GM21723 (cell line): Measurements from ENCODE around the gene OR2A12.
"Not testable (repeated sequence)": the region's sequence is repeated elsewhere in the genome, so short reads cannot be mapped to it uniquely, and the experiment has no call there.

Source experiments
- ATAC-seq: cut with Tn5 transposase; IDR thresholded peaks from one replicate; pipeline ENCODE4 v1.9.1; 2021; ENCODE audit warnings: mild to moderate bottlenecking, moderate library complexity; ENCODE audit not compliant: unreplicated experiment

The OR2A12 gene, protein sequence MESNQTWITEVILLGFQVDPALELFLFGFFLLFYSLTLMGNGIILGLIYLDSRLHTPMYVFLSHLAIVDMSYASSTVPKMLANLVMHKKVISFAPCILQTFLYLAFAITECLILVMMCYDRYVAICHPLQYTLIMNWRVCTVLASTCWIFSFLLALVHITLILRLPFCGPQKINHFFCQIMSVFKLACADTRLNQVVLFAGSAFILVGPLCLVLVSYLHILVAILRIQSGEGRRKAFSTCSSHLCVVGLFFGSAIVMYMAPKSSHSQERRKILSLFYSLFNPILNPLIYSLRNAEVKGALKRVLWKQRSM

DNA sequence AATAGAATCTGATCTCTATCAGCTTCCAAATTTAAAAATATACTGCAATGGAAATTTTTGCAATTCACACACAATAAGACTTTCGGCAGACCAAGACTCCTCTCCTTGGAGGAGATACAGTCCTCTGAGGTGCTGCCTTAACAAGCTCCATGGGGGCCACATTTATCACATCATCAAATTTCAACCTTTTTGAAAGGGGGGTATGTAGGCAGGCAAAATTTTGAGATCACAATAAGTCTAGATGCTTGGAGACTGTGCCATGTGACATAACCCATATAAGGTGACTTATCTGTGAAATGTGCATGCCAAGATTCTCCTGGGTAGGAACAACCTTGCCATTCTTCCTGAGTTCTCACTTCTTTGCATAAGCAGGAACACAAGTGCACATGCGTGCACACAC, at the start of gene OR2A12:
Gene OR2A12 (plus strand): TSS at position 301 of the 400 bp plus-strand sequence. CDS start 8,830 bp downstream, outside the sequence.
- ATAC-seq: no peak

- no peak for ATAC-seq
These were observed 49.7 kb upstream of the OR2A12 start for GRCh38 chr7:144036302-144036885.

GRCh38 chr7:144037414-144038035, 48.6 kb upstream of the OR2A12 start:
- ATAC-seq: no peak

DNA sequence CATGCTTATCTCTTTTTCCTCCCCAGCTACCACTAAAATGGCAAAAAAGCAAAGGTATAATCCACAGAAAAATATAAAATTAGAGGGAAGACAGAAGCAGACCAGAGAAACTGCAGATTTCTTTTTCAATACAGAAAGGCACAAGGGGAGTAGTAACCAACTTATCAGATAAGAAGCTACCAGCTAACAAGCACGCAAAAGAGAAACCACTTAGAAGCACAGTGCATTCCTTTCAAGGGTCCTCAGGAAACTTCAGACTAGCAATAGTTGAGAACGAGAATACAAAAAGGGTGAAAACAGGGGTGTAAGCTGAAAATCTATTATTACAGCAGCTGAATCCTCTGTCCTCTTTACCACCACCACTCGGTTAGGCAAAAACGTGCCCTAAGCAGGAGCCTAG, 47.2 kb upstream of the OR2A12 start:
- no peak for ATAC-seq

DNA sequence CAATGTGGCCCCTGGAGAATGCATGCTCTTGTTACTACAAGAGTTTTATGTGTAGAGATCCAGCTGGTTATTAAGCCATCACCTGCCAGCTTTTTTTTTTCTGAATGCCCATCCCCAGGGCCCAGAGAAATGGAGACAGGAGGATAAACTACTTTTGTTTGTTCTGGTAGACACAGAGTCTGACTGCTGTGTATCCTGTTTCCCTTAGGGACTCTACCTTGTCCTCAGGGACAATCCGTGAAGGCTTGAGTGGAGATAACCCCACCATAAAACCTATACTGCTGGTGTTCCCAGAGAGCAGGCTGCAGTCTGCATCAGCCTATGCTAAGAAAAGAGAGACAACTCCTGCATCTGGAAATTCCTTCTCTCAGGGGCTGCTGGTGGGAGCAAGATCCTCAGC, 37.4 kb upstream of the OR2A12 start, which contains the start of gene OR2A5:
Gene OR2A5 (plus strand): TSS at position 301 of the 400 bp plus-strand sequence. CDS start 1,454 bp downstream, outside the sequence.
- no peak for ATAC-seq

- no peak for ATAC-seq
These were observed 36.6 kb upstream of the OR2A12 start for GRCh38 chr7:144049491-144049890.

DNA sequence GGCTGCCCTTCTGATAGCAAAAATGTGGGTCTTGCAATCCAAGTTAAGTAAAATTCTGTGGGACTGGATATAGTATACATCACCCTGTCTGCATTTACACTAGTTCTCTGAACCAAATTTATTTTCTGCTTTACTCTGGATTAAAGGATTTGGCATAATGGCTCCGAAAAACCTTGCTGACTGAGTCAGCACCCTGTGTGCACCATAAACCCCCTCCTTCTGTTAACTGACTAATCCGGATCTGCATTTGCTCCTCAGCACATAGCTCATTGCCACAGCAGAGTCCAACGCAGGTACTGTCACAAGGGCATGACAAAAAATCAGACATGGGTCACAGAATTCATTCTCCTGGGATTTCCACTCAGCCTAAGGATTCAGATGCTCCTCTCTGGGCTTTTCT, 36.0 kb upstream of the OR2A12 start:
- no peak for ATAC-seq

- ATAC-seq: not testable (repeated sequence)
These were observed 35.2 kb upstream of the OR2A12 start for GRCh38 chr7:144050884-144051283.

GRCh38 chr7:144057954-144058353, 28.1 kb upstream of the OR2A12 start:
- ATAC-seq: no peak

- no peak for ATAC-seq
These were observed 22.4 kb upstream of the OR2A12 start for GRCh38 chr7:144063710-144064109.

- no peak for ATAC-seq
These were observed 16.6 kb upstream of the OR2A12 start, which contains the start of gene OR2A25 for GRCh38 chr7:144069511-144069910. OR2A25 (plus strand) TSS chr7:144069811; CDS start chr7:144074220, 4,409 bp downstream.

- ATAC-seq: no peak
These were observed 16.1 kb upstream of the OR2A12 start for GRCh38 chr7:144069953-144070352.

DNA sequence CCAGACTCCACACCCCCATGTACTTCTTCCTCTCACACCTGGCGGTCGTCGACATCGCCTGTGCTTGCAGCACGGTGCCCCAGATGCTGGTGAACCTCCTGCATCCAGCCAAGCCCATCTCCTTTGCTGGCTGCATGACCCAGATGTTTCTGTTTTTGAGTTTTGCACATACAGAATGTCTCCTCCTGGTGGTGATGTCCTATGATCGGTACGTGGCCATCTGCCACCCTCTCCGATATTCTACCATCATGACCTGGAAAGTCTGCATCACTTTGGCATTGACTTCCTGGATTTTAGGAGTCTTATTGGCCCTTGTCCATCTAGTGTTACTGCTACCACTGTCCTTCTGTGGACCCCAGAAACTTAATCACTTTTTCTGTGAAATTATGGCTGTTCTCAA, 11.7 kb upstream of the OR2A12 start:
- ATAC-seq: no peak

- no peak for ATAC-seq
These were observed 652 bp downstream of the OR2A12 start for GRCh38 chr7:144086730-144087129.

DNA sequence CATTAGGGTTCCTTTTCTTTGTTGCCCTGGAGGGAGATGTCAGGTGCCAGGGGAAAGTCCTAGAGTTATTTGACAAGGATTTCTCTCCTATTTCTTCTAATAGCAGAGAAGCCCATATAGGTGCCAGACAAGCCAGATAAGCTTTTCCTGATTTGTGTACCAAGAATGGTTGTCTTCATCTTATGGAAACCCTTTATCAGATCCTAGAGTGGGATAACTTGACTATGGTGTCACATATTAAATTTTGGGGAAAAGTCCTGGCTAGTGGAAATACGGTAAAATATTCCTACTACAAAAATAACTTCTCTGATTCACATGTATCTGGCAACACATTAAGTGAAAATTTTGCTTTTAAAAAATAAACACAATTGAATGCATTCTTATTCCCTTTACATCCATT, 1.2 kb downstream of the OR2A12 start:
- no peak for ATAC-seq

- no peak for ATAC-seq
These were observed 4.6 kb downstream of the OR2A12 start for GRCh38 chr7:144090667-144091066.

DNA sequence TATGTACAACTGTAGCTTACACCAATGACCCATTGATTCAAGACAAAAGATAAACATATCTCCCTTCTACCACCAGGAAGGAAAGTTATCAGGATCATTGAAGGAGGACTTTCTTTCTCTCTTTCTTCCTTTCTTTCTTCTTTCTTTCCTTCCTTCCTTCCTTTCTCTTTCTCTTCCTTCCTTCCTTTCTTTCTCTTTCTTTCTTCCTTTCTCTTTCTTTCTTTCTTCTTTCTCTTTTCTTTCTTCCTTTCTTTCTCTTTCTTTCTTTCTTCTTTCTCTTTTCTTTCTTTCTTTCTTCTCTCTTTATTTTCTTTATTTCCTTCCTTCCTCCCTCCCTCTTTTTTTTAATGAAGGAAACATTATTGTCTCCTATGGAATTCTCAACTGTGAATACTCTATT, 12.7 kb downstream of the OR2A12 start:
- ATAC-seq: no peak

GRCh38 chr7:144100607-144101006, 14.5 kb downstream of the OR2A12 start:
- ATAC-seq: no peak

DNA sequence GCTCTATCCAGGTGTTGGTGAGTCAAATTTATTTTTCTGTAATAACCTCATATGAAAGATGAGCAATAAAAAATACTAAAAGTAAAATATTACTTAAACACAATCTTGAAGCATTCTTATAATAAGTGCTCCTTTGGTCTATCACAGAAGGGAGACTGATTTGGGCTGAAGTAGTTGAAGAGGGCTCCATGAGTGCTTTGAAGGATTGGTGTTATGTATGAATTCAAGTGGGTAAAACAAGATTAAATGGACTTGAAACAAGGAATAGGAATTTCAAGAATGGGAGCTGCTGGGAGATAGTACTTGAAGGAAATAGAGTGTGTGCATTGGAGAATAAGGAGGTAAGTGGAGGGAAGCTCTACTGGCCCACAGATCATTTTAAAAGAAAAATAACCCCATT, 16.0 kb downstream of the OR2A12 start:
- no peak for ATAC-seq

DNA sequence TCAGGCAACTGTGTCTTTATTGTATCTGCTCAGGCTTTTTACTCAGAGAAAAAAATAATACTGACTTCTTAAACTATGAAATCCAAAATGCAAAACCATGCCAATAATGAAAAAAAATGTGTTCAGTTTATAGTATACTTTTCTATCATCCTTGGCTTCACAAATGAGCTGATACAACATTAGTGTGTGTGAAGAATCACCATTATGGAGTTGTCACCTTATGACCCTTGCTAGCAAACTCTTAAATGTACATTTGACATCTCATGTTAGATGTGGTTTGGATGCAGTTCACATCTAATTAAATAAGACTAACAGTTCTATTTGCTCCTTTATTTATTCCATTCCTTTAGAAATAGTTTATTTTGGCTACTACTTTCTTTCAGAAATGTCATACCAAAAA, 19.1 kb downstream of the OR2A12 start:
- ATAC-seq: no peak

DNA sequence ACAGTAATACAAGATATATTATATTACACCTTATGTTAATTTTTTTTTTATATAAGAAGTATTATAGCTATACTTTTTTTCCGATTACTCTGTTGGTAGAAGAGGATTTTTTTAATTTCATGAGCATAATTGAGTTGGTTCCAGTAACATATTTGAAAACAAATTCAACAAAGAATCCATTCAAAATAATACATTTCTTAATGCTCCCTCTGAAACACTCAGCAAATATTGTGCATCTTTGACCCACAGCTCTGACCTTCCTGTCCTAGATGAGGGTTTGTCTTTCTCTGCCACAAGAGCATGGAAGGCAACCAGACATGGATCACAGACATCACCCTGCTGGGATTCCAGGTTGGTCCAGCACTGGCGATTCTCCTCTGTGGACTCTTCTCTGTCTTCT, 23.2 kb downstream of the OR2A12 start, which contains the start of gene OR2A2:
Gene OR2A2 (plus strand): TSS at position 301 of the 400 bp plus-strand sequence. CDS start 0 bp downstream, at position 301.
- ATAC-seq: no peak

GRCh38 chr7:144110272-144110671, 24.2 kb downstream of the OR2A12 start:
- ATAC-seq: no peak
